ENCODE data around the gene HES5. TPM values are rescaled to one million over a fixed set of nuclear protein-coding genes. Genes with fewer than 3 reads are reported as not detected.

Gene HES5
- total RNA-seq, 2 donors from 2014 or later: 2.7 to 6.2 TPM

DNA sequence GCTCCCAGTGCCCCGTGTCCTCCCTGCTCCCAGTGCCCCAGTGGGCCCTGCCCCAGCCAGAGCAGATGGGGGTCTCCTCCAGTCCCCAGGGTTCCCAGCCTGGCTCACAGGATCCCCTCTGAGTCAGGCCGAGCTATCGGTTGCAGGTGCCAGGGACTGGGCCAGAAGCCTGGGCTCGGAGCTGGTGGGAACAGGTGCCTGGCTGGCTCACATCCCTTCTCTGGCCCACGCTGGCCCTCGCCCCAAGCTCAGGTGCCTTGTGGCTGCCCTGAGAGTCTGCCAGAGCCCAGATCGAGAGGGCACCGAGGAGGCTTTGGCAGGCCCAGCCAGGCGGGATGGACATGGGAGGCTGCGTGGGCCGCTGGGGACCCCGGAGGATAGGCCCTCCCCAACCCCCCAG, 35.0 kb downstream of the HES5 start:
- ATAC-seq (no peak), DNase-seq (no peak)
- intact Hi-C loops (cut with DNase I, micrococcal nuclease): no loop called here

DNA sequence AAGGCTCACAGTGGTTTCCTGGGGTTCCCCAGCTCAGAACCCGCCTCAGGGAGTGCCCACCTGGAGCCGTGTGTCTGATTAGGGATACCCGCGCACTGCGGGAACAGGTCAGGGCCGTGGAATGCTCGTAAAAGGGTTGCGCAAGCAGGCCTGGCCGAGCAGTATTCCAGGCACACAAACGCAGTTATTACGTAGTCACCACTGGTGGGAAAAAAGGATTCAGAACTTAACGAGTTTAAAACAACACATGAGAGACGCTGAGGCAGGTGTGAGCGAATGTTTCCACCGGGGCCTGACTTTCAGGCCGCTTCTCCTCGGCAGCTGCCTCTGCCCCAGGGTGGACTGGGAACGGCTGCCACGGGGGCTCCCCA, 35.8 kb downstream of the HES5 start:
- ATAC-seq (peak; percentile 79), DNase-seq (peak; percentile 34 to 50)
- intact Hi-C loops (cut with DNase I, micrococcal nuclease): no loop called here

DNA sequence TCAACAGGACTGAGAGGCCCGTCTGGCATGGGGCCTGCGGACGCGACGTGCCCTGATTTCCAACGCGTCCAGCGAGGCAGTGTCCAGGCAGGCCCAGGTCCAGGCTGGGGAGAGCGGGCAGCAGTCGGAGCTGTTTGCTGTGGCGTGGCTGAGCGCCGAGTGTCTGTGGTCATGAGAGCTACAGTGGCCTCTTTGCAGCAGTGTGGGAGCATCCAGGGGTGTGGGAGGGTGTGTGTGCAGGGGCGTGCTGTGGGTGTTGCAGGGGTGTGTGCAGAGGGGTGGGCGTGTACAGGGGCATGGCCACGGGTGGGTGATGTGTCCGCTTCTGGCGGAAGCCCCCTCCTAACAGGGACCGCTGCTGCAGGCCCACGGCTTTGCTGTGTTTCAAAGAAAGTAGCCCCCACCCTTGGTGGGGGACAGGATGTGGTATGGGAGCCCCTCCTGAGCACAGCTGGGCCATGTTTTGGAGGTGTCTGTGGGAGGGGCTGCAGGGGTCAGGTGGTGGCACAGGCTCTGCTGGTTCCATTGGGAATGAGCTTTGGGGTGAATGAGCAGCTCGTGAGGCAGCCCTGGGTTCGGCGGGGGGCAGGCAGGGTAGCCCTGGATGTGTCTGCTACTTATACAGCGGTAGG, 36.3 kb downstream of the HES5 start:
- ATAC-seq (no peak), DNase-seq (no peak)
- intact Hi-C loops (cut with DNase I, micrococcal nuclease): no loop called here

DNA sequence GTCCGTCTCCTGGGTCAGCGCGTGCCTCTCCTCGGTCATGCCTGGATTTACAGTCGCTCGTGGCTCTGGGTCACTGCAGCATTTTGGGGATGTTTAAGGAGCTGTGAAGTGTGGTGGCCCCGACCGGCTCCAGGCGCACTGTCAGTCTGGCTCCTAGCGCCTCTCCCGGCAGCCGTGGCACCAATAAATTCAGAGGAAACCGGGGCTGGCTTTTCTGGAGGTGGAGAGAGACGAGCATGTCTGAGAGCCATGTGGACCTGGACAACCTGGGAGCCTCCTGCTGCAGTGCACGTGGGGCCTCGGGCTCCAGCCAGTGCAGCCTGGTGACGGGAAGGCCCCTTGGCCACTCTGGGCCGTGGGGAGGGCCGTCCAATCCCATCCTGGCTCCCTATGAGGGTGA, 36.8 kb downstream of the HES5 start:
- intact Hi-C loops (cut with DNase I, micrococcal nuclease): no loop called here
- no peak for ATAC-seq
- no peak for DNase-seq

DNA sequence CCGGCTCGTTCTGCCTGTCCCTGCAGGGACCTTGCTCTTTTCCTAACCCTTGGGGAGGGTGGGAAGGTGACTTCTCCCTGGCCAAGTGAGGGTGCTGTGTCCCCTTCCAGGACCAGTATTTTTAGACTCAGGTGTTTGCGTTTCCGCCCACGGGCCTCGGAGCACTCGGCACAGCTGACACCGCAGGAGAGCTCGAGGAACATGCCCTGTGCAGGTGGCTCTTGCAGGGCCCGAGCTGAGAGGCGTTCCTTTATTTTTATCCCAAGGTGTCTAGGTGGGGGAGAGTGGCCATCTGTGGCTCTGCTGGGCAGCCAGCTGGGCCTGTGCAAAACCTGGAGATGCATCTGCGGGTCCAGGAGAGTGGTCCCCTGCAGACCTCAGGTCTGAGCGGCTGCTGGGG, 38.0 kb downstream of the HES5 start:
- intact Hi-C loops (cut with DNase I, micrococcal nuclease): no loop called here
- ATAC-seq (no peak), DNase-seq (no peak)

DNA sequence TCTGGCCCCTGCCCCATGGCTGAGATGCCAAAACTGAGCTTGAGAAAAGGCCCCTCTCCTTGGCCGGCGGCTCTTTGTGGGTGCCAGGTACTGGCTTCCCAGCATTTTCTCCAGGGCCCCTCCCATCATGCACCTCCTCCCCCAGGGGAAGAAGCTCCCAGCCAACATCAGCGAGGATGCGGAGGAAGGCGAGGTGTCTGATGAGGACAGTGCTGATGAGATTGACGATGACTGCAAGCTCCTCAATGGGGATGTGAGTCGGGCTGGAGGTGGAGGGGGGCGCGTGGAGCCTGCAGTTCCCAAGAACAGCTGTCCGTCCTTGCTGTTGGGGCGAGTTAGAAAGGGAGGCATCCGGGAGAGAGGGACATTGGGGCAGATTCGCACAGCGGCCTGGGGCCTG, 40.4 kb downstream of the HES5 start:
- intact Hi-C loops (cut with DNase I, micrococcal nuclease): no loop called here
- no peak for ATAC-seq
- DNase-seq: no peak

DNA sequence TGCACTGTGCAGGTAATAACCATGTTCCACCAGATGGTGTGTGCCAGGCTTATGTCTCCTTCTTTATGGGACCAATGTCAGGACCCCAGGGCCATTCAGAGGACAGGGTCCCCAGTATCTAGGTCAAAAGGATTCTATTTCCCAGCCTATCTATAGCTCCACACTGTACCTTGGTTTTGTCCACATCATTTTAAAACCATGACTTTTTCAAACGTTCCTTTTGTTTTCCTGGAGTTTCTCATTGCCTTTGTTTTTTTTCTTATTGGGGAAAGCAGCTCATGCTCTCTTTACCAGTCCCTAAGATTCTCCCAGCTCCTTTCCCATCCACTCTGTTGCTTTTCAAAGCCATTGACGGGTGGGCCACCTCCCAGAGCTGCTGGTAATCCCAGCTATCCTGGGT, 41.4 kb downstream of the HES5 start:
- intact Hi-C loops (cut with DNase I, micrococcal nuclease): no loop called here
- no peak for ATAC-seq
- no peak for DNase-seq

DNA sequence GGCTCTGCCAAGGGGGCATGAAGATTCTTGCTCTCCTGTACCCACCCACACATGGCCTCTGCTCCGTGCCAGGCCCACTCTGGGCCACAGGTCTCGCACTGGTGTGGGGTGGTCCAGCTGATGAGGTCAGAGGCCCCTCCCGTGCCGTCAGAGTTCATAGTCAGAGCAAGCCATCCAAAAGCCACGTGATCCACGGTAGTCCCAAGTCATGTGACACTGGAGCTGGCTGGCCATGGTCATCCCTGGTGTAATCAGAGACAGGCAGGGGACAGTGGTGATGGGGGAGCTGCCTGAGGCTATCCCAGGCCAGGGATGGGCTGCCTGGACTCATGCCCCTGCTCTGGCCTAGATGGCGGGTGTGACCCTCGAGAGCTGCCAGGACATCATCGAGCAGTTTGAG, 43.5 kb downstream of the HES5 start:
- intact Hi-C loops (cut with DNase I, micrococcal nuclease): no loop called here

DNA sequence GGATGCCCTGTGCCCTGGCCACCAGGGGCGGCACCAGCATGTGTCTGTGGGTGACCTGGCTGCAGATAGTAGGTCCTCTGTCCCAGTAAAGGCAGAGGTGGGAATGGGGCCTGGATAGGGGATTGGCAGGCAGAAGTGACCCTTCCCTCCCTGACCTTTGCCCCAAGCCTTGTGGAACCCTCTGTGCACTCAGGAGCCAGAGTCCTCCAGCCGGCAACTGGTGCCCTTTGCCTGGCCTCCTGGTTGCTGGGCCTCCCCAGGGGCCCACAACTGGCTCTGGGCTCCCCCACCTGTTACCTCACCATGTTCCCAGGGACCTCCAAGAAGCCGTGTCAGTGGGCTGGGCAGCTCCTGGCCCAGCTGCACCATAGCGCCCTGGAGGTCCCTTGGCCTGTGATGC, 44.0 kb downstream of the HES5 start:
- no peak for DNase-seq
- intact Hi-C loops (cut with DNase I, micrococcal nuclease): no loop called here
- no peak for ATAC-seq

More for the DNA sequence above, 43.5 kb downstream of the HES5 start:
- ATAC-seq: no peak
- DNase-seq: no peak

DNA sequence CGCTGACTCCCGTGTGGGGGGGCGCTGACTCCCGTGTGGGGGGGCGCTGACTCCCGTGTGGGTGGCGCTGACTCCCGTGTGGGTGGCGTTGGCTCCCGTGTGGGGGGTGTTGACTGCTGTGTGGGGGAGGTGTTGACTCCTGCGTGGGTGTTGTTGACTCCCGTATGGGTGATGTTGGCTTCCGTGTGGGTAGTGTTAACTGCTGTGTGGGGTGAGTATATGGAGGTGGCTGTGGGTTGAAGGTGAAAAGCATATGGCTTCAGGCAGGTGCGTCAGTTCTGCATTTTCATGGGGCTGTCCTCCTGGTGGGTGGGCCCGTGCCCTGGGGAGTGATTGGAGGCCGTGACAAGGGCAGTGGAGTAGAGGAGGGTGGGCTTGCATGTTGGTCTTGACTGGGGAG, 46.1 kb downstream of the HES5 start:
- DNase-seq (no peak), ATAC-seq (no peak)
- intact Hi-C loops (cut with DNase I, micrococcal nuclease): no loop called here

DNA sequence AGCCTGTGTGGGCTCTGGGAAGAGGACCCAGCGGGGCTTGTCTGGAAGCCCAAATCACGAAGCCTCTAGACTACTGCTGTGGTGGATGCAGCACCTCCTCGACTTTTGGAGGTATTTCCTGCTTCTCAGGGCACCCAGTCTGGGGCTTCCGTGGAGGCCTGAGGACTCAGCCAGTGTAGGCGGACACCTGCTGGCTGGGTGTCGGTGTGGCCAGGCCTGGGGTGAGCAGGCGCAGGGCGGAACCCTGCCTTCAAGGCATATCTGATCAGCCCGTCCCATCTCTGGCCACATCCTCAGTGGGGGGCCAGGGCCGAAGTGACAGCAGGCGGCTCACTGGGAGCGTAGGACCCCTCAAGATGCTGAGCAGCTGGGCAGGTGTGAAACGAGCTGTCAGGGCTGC, 47.0 kb downstream of the HES5 start:
- intact Hi-C loops (cut with DNase I, micrococcal nuclease): no loop called here
- no peak for ATAC-seq

DNA sequence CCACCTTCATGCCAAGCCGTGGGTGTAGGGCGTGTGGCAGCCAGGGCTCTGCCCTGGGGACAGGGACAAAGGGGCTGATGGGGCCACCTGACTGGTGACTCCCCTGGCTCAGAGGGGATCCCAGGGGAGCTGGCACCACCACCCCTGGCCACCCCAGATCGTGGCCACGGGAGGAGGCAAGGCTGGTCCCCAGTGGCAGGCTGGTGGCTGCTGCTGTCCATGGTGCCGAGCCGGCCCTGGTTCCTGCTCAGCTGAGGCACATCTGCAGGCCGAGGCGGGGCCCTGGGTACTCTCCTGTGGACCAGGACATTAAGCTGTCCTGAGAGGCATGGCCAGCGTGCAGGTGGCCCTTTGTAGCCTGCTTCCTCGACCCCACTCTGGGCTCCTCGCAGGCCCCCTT, 47.5 kb downstream of the HES5 start:
- DNase-seq: no peak
- intact Hi-C loops (cut with DNase I, micrococcal nuclease): no loop called here
- ATAC-seq: no peak

More for the DNA sequence above, 47.0 kb downstream of the HES5 start:
- no peak for DNase-seq

DNA sequence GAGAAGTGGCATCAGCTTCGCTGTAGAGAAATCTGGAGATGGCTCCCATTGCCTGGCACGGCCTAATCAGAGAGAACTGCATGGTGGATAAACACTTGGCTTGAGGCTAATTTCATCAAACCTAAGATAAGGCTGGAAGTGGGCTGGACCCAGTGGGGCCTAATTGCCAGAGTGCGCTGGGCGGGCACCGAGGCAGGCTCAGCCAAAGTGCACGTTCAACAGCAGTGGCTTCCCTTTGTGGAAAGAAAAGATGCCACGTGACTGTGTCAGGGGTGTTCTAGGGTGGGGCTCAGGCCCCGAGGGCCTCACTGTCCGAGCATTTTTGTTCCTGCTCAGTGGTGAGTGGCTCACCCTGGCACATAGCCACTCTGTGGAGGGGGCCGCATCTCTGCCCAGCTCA, 48.2 kb downstream of the HES5 start:
- ATAC-seq (peak; percentile 25), DNase-seq (no peak)
- intact Hi-C loops (cut with DNase I, micrococcal nuclease): no loop called here

DNA sequence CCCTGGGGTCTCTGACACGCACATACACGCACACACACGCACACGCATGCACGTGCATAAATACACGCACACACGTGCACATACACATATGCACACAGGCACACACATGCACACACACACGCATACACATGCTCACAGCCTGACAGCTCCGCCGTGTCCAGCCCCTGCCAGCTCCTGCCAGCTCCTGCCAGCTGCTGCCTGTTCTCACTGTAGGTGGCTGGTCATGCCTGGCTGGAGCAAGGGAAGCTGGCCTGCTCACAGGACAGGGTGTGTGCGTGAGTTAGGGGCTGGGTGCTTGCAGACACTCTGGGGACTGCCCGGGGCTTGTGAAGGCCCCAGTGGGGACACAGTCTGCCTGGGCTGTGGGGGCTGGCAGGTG, 49.1 kb downstream of the HES5 start:
- intact Hi-C loops (cut with DNase I, micrococcal nuclease): no loop called here

DNA sequence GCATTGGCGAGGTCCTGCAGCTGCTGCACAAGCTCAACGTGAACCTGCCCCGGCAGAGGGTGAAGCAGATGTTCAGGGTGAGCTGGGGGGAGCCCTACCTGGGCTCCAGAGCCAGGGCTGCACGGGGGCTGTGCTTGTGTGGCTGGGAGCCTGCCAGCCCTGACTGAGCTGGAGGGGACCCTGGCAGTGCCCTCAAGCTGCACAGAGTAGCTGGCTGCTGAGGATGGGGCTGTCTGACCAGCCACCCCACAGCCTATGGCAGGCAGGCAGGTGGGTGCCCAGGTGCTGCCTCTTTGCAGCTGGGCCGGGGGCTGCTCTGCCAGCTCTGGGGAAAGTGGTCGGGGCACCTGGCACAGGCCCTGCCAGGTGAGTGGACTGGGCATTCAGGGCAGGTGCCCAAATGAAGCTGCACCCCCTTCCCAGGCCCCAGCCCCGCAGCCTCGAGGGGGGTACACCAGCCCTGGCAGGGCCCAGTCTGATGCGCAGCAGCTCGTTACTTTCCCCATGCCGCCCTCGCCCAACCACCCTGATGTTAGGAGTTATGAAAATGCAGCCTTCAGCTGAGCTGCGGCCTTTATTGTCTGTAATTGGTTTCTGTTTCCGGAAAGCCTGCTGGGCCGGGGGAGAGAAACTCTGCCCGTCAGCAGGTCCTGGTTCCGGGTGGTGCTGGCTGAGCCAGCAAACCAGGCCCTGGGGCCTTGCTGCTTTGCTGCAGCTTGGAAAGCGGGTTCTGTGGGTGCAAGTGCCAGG, 49.7 kb downstream of the HES5 start:
- intact Hi-C loops (cut with DNase I, micrococcal nuclease): no loop called here
- ATAC-seq: no peak
- DNase-seq: no peak

More for the DNA sequence above, 49.1 kb downstream of the HES5 start:
- no peak for ATAC-seq
- no peak for DNase-seq

DNA sequence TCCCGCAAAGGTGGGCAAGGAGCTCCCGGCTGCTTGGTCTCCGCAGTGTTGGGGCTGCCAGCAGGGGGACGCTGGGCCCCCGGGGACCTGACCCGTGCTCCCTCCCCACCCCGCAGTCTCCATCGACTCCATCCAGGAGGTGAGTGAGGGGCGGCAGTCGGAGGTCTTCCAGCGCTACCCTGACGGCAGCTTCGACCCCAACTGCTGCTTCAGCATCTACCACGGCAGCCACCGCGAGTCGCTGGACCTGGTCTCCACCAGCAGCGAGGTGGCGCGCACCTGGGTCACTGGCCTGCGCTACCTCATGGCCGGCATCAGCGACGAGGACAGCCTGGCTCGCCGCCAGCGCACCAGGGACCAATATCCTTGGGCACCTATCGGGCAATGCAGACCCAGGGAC, 50.4 kb downstream of the HES5 start:
- no peak for ATAC-seq
- intact Hi-C loops (cut with DNase I, micrococcal nuclease): no loop called here
- DNase-seq: no peak

DNA sequence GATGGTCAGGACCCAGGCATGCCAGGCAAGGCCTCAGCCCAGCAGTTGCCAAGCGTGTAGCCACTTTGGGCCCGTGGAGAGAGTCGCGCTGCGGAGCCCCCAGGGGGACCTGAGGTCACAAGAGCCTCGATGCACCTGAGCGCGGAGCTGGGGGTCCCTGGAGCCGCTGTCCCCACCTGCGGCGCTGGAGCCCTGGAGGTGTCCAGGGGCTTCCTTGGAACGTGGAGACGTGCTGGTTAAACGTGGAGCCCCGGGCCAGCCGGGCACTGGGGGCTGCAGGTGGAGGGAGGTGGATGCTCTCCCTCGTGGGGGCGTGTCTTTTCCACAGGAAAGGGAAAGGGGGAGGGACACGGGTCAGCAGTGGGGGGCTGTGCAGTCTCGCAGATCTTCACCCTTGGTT, 50.9 kb downstream of the HES5 start:
- ATAC-seq: no peak
- no peak for DNase-seq
- intact Hi-C loops (cut with DNase I, micrococcal nuclease): no loop called here
